Neural progenitor cell (in vitro differentiated cells): ENCODE data around the gene JADE2.

Source experiments
- CTCF ChIP-seq: fragments of 200-600 bp; sonication (generic); IDR thresholded peaks from 2 replicates; pipeline ENCODE4 v1.5.1; 2017; ENCODE audit warnings: antibody characterized with exemption, mild to moderate bottlenecking
- EZH2phosphoT487 ChIP-seq: fragments of 200-600 bp; sonication (generic); IDR thresholded peaks from 2 replicates; pipeline ENCODE4 v1.6.1; 2017; ENCODE audit warnings: antibody characterized with exemption

GRCh38 chr5:134567641-134568336, 42.3 kb downstream of the JADE2 start:
- no peak for TF ChIP-seq CTCF
- no peak for TF ChIP-seq EZH2phosphoT487
